ENCODE measurements around the gene TUBB1.
"Not testable (repeated sequence)": the region's sequence is repeated elsewhere in the genome, so short reads cannot be mapped to it uniquely, and the experiment has no call there.

TUBB1 gene

DNA sequence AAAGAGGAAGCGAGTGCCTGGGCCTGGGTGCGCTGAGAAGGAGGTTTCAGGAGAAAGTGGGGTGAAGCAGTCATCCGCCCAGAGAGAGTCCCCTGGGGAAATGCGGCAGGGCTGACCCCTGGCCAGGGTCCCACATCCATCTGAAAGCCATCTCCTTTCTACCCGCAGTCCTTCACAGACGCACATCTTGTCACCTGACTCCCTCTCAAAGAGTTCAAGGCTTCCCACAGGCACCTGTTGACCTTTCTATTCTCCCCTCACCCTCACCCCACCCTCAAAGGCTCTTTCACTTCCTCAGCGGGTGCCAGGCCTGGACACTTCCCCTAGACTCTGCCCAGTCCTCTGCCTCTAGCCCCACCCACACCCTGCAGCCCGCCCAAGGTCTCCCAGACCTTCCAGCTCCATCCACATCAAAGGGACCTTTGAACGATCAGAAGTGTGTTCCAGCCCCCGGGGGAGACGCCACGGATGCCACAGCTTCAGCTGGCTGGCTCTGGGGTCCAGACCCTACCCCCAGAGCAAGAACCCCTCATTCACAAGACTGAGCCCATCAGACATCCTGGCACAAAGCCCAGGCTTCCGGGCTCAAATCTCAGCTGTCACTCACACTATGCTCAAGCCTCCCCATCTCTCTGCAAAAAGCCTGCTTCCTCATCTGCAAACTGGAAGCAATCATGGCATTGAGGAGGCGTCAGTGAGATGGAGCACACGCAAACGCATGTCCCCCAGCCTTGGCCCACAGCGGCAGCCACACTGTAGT is 14.3 kb upstream of the TUBB1 start:
- in situ Hi-C loops (cut with HindIII; ENCODE audit: low sequenced_read_pairs), result loop anchor here (5.0 kb wide), 1 partner anchor 33 kb away; no protein-coding TSS in a partner anchor

- in situ Hi-C loops (cut with HindIII; ENCODE audit: low sequenced_read_pairs), result loop anchor here (5.0 kb wide), 1 partner anchor 33 kb away; no protein-coding TSS in a partner anchor
Measured at GRCh38 chr20:59005523-59006166, 13.6 kb upstream of the TUBB1 start.

DNA sequence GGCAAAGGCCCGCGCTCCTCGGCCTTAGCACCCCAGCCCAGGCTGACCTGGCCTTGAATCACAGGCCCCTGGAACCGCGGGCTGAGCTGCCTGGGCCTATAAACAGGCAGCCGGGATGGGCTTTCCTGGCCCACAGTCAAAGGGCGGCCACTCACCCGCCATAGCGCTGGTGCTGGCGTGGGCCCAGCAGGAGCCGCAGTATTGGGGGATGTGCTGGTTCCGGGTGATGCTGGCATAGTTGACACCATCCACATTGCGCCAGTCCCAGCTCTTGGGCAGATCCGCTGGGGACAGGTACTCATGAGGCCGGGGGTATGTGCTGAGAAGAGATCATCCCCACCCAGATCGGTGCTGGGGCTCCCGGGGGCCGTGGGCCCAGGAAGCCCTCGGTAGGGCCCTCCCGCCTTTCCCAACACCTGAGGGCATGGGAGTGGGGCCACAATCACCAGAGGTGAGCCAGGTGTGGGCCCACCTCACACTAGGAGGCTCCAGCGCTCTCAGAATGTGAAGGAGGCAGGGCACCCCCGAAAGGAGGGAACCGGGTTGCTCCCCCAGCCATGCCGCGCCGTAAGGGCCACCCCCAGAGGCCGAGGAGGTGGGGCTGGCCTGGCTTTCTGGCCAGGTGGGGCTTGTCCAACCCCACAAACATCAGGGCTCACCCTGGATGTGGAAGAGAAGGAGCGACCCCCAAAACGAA is 12.9 kb upstream of the TUBB1 start:
- in situ Hi-C loops (cut with HindIII; ENCODE audit: low sequenced_read_pairs), result loop anchor here (5.0 kb wide), 1 partner anchor 34 kb away; no protein-coding TSS in a partner anchor

DNA sequence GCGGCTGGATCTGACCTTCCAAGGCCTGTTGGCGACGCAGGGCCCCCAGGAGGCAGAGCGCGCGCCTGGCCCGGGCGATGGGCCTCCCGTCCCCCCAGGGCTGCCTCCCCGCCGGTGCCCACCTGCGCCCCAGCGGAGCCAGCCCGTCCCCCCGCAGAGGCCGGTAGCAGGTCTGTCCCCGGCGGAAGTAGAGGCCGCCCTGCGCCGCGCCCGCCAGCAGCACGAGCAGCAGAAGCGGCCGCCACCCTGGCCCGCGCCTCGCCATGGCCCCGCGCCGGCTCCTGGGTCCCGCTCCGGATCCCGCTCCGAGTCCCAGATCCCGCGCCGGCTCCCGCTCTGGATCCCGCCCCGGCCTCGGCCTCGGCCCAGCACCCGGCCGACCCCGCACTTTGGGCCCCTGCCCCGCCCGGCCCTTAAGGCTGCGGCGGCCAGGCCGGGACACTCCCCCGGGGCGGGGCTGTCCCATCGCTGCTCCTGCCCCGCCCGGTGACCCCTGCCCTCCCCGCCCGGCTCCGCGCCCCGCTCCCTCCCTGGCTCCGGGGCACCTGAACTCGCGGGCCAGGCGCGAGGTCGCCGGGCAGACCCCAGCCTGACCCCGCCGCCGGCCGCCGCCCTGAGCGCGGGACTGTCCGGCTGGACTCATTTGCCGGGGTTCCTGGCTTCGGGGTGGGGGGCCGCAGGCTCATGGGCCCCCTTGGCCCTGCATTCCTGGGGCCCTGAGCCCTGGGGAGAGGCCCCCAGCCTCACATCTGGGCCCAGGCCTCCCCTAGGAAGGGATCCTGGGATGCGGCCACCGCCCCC is 12.2 kb upstream of the TUBB1 start, which contains the start of gene CTSZ:
CTSZ (minus strand) TSS at position 391 of the 801 bp plus-strand sequence; CDS start at position 265, 126 bp downstream.
- in situ Hi-C loops (cut with HindIII; ENCODE audit: low sequenced_read_pairs), result loop anchor here (5.0 kb wide), 1 partner anchor 35 kb away; no protein-coding TSS in a partner anchor

DNA sequence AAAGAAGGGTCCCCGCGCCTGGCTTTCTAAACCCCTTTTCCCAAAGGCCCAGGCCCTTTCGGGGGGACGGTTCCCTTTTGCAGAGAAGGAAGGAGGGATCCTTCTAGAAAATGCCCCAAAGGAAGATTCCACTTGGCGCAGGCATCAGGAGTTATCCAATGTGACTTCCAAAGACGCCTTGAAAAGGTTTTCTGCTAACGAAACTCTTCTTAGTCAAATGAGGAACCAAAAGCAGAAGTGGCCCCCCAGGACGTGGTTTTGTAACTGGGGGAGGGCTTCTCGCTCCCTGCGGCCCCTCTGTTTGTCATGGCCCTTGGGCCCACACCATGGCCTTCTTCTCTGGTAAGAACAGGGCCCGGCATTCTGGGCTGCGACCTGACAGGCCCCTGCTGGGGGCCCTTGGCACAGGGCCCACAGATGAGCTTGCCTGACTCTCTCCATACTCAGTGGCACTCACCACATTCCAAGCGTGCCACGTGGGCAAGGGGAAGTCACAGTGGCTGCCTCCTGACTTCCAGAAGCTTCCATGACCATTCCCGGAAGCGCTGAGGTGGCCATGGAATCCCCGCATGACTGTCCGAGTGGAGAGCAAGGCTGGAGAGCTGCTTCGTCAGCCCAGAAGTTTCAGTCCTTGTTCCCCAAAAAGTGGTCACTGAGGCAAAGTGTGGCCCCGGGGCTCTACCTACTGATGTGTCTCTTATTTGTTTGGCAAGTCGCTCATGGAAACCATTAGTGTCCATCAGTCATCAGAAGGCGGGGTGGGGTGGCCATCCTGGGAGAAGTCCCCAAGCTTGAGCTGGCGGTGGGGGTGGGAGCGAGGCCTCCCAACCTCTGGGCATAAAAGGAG is 11.3 kb upstream of the TUBB1 start:
- in situ Hi-C loops (cut with HindIII; ENCODE audit: low sequenced_read_pairs), result loop anchor here (5.0 kb wide), 1 partner anchor 36 kb away; no protein-coding TSS in a partner anchor

DNA sequence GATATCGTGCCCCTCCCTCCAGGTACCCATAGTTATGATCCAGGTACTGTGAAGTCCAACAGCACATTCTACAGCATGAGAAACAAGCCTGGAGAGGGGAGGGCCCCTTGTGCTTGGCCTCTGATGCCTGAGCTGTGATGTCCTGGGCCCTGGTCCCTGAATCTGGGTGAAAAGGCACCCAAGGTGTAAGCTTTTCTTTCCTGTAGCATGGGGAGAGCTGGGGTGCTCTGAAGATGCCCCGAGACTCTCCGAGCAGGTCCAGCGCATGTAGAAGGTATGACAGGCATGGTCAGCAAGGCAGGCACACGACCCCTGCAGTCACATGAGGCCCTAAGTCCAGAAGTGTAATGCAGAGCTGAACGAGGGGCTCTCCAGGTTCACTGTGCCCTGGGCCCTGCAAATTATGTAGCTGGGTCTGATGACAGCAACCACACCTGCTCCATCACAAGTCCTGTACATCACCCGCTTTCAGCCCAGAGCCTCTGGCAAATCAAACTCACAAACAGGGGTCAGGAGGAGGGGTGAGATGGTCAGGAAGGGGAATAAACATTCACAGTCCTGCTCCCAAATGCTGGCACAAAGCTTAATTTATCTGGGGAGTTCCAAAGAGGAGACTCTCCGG is 10.4 kb upstream of the TUBB1 start:
- in situ Hi-C loops (cut with HindIII; ENCODE audit: low sequenced_read_pairs), result loop anchor here (5.0 kb wide), 1 partner anchor 37 kb away; no protein-coding TSS in a partner anchor

DNA sequence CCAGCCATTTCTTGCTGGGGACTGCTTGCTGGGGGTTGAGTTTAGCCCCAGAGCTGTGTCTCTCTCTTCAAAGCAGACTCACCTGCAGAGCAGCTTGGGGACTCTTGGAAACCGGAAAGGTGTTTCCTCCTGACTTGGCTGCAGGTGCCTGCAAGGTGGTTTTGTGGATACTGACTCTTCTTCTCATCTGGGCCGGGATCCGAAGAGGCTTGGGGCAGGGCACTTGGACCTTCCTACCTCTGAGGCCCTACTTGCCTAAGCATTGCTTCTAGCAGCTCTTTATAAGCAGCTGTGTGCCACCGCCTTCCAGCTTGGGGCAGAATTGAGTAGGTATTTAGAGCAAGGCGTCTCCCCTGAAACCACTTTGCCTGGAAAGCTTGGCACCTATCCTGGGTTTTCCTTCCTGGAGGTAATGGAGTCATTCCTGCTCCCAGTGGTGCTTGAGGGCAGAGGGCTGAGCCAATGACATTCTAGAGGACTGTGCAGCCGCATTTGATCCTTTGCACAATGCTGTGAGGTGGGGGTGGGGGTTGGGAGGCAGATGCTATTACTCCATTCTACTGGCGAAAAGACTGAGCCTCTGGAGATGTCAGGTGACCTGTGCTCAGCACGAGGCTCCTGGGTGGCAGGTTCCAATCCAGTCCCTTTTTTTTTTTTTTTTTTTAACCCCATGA is 8.8 kb upstream of the TUBB1 start:
- in situ Hi-C loops (cut with HindIII; ENCODE audit: low sequenced_read_pairs), result no loop called here

- in situ Hi-C loops (cut with HindIII; ENCODE audit: low sequenced_read_pairs), result no loop called here
Measured at GRCh38 chr20:59010995-59011873, 8.0 kb upstream of the TUBB1 start.

DNA sequence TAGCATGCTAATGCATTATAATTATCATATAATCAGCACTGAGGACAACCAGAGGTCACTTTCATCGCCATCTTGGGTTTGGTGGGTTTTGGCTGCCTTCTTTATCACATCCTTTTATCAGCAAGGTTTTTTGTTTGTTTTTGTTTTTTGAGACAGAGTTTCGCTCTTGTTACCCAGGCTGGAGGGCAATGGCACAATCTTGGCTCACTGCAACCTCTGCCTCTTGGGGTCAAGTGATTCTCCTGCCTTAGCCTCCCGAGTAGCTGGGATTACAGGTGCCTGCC is 7.4 kb upstream of the TUBB1 start:
- in situ Hi-C loops (cut with HindIII; ENCODE audit: low sequenced_read_pairs), result not testable (repeated sequence)

DNA sequence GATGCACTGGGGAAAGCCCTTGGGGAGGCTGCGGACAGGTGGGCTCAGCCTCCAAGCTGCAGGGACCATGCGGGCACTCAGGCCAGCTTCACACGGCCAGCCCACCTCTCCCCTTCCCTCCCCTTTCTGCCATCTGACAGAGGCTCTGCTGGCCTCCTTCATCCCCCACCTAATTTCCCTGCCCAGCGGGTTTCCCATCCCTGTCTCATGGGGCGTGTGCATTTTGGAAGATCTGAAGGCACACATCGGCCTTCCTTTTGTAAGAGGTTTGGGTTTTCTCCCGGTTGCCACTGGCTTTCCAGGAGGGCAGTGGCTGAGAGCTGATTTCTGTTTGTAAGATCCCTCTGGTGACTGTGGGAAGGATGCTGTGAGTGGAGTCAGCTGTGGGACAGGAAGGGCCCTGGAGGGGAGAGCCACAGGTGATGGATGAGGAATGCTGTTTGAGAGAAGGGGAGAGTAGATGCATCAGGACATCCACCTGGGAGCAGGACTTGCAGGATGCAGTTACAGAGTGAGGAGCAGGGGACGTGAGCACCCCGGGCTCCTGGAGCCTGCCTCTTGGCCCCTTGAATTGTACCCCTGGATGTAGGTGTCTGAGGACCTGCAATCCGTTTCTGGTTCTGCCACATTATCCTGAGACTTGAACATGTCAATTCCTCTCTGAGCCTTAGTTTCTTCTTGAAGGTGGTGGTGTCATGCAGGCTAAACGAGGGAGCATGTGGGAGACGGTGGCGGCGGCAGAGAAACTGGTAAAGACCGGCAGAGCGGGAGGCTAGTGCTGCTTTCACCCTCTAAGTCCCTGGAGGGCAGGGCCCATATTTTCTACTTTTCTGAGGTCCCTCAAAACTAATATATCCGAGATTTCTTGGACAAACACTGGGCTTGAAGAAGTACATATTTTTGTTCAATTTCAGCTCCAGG is 5.9 kb upstream of the TUBB1 start:
- in situ Hi-C loops (cut with HindIII; ENCODE audit: low sequenced_read_pairs), result no loop called here

GRCh38 chr20:59013959-59014608 is 5.1 kb upstream of the TUBB1 start:
- in situ Hi-C loops (cut with HindIII; ENCODE audit: low sequenced_read_pairs), result no loop called here

GRCh38 chr20:59014680-59015389 is 4.4 kb upstream of the TUBB1 start:
- in situ Hi-C loops (cut with HindIII; ENCODE audit: low sequenced_read_pairs), result no loop called here

GRCh38 chr20:59015411-59015810 is 3.8 kb upstream of the TUBB1 start:
- in situ Hi-C loops (cut with HindIII; ENCODE audit: low sequenced_read_pairs), result no loop called here

DNA sequence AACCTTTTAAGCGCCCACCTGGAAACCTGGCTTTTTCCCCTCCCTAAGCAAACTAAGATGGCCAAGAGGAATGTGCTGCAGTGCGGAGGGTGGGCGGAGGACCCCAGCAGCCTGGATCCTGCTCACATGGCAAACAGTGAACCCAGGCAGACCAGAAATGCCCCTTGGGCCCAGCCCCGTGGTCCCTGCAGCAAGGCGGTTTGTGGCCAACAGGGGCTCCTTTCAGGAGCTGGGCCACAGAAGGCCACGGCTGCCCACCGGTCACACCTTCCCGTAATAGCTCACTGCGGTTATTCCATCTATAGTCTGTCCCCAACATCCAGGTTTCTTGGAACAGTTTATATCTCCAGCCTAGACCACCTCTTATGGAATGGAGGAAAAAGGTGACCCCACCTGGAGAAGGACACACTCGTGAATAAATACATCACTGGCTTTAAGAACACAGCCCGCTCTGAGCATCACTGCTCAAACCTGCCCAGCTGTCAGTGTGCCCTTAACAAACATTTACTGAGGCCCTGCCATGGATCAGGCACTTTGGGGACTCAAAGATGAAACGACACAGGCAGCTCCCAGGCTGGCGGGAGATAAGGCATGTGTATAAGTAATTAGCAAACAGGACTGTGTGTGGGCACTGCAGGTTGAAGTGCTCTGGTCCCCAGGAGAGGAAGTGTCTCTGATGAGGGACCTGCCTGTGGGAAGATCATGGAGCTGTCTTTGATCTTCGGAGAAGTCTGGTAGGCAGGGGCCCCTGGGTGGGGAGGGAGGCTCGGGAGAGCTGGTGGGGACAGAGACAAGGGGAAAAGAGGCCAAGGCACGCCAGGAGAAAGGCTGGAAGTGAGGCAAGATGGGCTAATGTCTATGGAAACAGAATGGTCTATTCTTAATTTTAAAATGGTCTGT is 3.2 kb upstream of the TUBB1 start:
- in situ Hi-C loops (cut with HindIII; ENCODE audit: low sequenced_read_pairs), result no loop called here
